ENCODE measurements around the gene SRSF6. TPM values are rescaled to one million over a fixed set of nuclear protein-coding genes. Genes with fewer than 3 reads are reported as not detected.

SRSF6 gene
- polyA plus RNA-seq, 1 donor (not counting 4 experiments of a cell fraction or from before 2014, with no cell fraction given): 128 TPM

DNA sequence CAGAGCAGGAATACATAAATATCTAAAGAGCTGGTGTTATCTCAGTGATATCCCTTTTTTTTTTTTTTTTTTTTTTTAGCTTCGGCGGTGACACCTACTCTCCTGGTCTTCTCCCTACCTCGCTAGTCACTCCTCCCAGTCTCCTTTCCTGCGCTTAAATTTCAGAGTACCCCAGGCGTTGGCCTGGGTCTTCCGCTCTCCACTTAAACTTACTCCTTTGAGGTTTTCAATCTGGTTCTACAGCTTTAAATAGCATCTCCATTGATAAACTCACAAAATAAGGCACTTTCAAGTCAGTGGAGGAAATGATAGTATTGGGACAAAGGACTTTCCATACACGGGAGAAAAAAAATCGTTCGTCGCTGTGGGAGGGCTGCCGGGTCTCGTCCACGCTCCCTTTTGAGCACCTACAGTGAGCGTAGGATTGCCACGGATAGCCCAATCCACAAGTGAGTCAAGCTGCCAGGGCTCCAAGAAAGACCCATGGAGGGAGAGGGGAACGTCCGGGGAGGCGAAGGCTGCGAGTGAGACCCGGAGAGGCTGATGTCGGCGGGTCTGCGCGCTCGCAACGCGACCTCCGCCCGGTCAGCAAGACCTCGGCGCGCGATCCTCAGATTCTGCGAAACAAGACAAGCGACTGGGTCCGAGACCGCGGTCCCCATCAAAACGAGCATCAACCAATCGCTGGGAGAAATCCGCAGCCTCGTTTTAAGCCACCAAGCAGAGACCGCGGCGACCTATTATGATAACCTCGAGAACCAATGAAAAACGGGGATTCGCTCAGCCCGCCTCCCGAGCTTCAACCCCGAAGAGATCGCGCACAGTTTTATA lies 672 bp upstream of the SRSF6 start:
- H3K79me2 ChIP-seq (ENCODE audit: control insufficient read depth, insufficient read depth, low read length): peaks cover 37% of the 10 kb centered on the region
- peak overlapping the region; percentile 100 for H3K9ac ChIP-seq (ENCODE audit: control insufficient read depth, extremely low read depth, insufficient read depth, low read length)
- peaks cover 13% of the 10 kb centered on the region for H4K20me1 ChIP-seq (ENCODE audit: control insufficient read depth, extremely low read depth, insufficient read depth, low read length)
- no peak for FAIRE-seq
- H3K36me3 ChIP-seq (ENCODE audit: control insufficient read depth in 2 of 2, extremely low read depth in 1 of 2, insufficient read depth in 2 of 2, low read length in 2 of 2): peaks cover 14 to 26% of the 10 kb centered on the region in 2 experiments
- H3K4me1 ChIP-seq (ENCODE audit: control insufficient read depth, extremely low read depth, insufficient read depth, low read length): peaks cover 13% of the 10 kb centered on the region
- H3K27me3 ChIP-seq (ENCODE audit: control insufficient read depth, extremely low read depth, insufficient read depth, low read length): no peaks in the 10 kb centered on the region
- peak overlapping the region; percentile 72 to 97 (median 93) for H3K4me3 ChIP-seq (ENCODE audit: control insufficient read depth in 2 of 3, extremely low read depth in 1 of 3, insufficient read depth in 2 of 3, low read depth in 1 of 3, low read length in 3 of 3)
- no peak for DNase-seq (ENCODE audit: low read depth, low spot score)
- H3K9me3 ChIP-seq (ENCODE audit: control insufficient read depth, low read depth, low read length): no peaks in the 10 kb centered on the region
- no peaks in the 10 kb centered on the region for H3K9me1 ChIP-seq (ENCODE audit: control insufficient read depth, extremely low read depth, insufficient read depth, low read length)
- dilution Hi-C loops (cut with MboI; ENCODE audit: extremely low pct_ligation_motif_present, low sequenced_read_pairs): no loop called here
- TF ChIP-seq EZH2 (IDR thresholded peaks at IDR 0.05; ENCODE audit: low read length) (no peak), CTCF (optimal IDR thresholded peaks at IDR 0.05 in 1 of 3, IDR thresholded peaks at IDR 0.05 in 1 of 3, conservative IDR thresholded peaks at IDR 0.05 in 1 of 3; ENCODE audit: extremely low read depth in 1 of 3, insufficient read depth in 2 of 3, low read length in 3 of 3) (no peak)
- peak overlapping the region; percentile 99 for H2AFZ ChIP-seq (ENCODE audit: control insufficient read depth, low read length)
- H3K4me2 ChIP-seq (ENCODE audit: control insufficient read depth, extremely low read depth, insufficient read depth, low read depth, low read length): peak overlapping the region; percentile 99
- H3K27ac ChIP-seq (ENCODE audit: control insufficient read depth, insufficient read depth, low read length): peak overlapping the region; percentile 97

DNA sequence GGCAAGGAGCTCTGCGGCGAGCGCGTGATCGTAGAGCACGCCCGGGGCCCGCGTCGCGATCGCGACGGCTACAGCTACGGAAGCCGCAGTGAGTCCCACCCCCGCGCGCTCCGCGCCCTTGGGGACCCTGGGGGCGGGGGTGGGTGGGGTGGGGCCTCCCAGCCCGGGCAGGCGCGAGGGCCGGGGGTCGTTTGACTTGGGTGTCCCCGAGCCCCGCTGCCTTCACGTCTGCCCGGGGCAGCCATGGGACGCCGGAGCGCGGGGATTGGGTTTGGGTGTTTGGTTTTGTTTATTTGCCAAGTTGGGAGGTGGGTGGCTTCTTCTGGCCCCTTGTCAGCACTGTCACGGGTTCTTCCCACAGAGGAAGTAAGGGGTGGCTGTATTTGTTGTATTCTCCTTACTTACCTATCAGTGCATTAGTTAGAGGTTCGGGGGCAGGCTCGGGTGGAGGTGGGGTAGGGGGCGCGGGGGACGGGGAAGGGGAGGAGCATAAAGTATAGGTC lies 777 bp downstream of the SRSF6 start:
- dilution Hi-C loops (cut with MboI; ENCODE audit: extremely low pct_ligation_motif_present, low sequenced_read_pairs): no loop called here
- H3K9ac ChIP-seq (ENCODE audit: control insufficient read depth, extremely low read depth, insufficient read depth, low read length): peak overlapping the region; percentile 100
- H3K4me2 ChIP-seq (ENCODE audit: control insufficient read depth, extremely low read depth, insufficient read depth, low read depth, low read length): peak overlapping the region; percentile 99
- H3K27me3 ChIP-seq (ENCODE audit: control insufficient read depth, extremely low read depth, insufficient read depth, low read length): no peaks in the 10 kb centered on the region
- H3K9me1 ChIP-seq (ENCODE audit: control insufficient read depth, extremely low read depth, insufficient read depth, low read length): peaks cover 6% of the 10 kb centered on the region
- H3K9me3 ChIP-seq (ENCODE audit: control insufficient read depth, low read depth, low read length): no peaks in the 10 kb centered on the region
- H3K36me3 ChIP-seq (ENCODE audit: control insufficient read depth in 2 of 2, extremely low read depth in 1 of 2, insufficient read depth in 2 of 2, low read length in 2 of 2): peaks cover 20 to 35% of the 10 kb centered on the region in 2 experiments
- no peak overlapping the region for H2AFZ ChIP-seq (ENCODE audit: control insufficient read depth, low read length)
- peak overlapping the region; percentile 97 for H3K27ac ChIP-seq (ENCODE audit: control insufficient read depth, insufficient read depth, low read length)
- peaks cover 51% of the 10 kb centered on the region for H3K79me2 ChIP-seq (ENCODE audit: control insufficient read depth, insufficient read depth, low read length)
- H3K4me1 ChIP-seq (ENCODE audit: control insufficient read depth, extremely low read depth, insufficient read depth, low read length): peaks cover 13% of the 10 kb centered on the region
- DNase-seq (ENCODE audit: low read depth, low spot score) (no peak), FAIRE-seq (no peak)
- peaks cover 20% of the 10 kb centered on the region for H4K20me1 ChIP-seq (ENCODE audit: control insufficient read depth, extremely low read depth, insufficient read depth, low read length)
- H3K4me3 ChIP-seq (ENCODE audit: control insufficient read depth in 2 of 3, extremely low read depth in 1 of 3, insufficient read depth in 2 of 3, low read depth in 1 of 3, low read length in 3 of 3): peak overlapping the region; percentile 72 to 97 (median 93)
- TF ChIP-seq CTCF (optimal IDR thresholded peaks at IDR 0.05 in 1 of 3, IDR thresholded peaks at IDR 0.05 in 1 of 3, conservative IDR thresholded peaks at IDR 0.05 in 1 of 3; ENCODE audit: extremely low read depth in 1 of 3, insufficient read depth in 2 of 3, low read length in 3 of 3) (no peak), EZH2 (IDR thresholded peaks at IDR 0.05; ENCODE audit: low read length) (no peak)
